ENCODE data around the gene ASB16.
"Not testable (repeated sequence)": the region's sequence is repeated elsewhere in the genome, so short reads cannot be mapped to it uniquely, and the experiment has no call there.

- TF ChIP-seq CTCF, POLR2A (IDR thresholded peaks at IDR 0.05): not testable (repeated sequence)
These were observed 21.4 kb upstream of the ASB16 start for GRCh38 chr17:44149066-44149465.

Measured in thyroid gland (tissue), 4 donors.